Measurements from ENCODE around the gene GABBR1.

Gene GABBR1

DNA sequence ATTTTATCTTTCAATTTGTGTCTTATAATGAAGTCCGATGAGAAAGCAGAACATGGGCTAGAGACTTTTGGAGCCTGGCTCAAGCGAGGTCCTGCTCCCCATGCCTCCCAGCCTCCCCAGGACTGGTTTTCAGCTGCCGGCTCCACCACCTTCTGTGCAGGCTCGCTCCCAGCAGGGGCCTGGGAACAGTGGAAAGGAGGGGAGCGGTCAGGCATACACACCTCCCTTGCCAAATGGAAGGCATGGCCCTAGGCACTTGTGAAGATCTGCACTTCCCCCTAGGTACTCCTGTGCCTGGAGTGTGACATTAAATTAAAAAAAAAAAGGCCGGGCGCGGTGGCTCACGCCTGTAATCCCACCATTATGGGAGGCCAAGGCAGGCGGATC lies 19.2 kb upstream of the GABBR1 start:
- DNase-seq = no peak

DNA sequence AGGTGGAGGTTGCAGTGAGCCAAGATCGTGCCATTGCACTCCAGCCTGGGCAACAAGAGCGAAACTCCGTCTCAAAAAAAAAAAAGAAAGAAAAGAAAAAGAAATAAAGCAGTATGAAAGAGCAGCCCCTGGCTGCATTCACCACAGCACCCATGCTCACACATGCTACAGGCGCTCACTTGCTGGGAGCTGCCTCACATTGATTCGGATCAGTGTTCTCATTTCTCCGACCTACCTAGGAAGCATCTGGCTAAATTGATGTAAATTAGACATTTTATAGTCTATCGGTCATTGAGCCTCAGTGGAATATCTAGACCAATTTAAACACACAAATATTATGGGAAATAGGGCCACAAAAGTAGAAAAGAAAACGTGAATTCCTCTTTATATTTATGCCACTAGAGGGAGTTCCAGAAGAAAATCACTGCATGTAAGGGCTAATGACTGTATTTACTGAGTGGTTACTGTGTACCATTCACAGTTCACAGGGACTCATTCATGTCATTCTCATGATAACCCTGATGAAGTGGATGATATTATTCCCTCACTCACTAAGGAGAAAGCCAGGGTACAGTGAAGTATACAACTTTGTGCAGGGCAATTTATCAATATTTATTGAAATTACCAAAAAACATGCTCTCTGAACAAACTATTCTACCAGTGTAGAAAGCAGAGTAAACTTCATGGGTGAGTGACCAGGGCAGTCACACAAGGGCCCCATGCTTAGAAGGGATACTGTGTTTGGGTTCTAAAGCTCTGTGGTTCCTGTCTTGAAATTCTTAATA lies 18.6 kb upstream of the GABBR1 start:
- DNase-seq = peak; percentile 47

DNA sequence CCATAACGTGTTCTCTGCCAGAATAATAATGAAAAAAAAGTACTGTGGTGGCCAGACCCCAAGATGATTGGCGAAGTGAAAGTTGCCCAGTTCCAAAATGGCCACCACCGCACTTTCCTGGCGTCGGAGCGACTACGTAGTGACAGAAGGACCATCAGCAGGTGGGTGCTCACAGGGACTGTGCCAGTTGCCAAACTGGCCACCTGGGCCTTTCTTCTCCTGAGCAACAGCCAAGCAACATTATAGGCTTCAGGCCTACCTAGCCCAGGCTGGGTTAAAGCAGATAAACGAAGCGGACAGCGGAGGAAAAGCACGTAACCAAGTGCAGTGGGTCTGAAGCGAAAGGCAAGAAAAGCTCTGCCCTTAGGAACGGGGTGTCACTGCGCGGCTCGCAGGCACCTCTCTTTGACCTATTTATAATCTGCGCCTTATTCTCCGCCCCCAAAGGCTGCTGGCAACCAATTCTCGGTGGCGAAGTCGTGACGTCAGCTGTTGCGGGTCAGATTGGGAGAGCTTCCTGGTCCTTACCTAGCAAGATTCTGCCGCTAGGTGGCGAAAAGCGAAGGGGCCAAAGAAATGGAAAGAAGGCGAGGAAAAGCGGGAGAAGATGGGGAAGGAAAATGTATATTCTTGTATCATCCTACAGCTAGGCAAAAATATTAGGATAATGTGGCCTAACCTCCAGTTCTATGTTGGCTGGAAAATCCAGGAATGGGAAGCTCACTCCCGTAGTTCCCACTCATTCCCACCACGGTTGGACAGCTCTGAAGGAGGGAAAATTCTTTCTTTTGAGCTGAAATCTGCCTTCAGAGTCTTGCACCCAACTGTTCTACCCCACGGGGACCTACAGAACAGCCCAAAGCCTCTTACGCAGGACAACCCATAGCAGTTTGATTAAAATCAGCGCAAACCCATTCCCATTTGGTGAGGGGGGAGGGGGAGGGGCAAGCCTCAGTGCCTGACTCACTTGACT lies 17.0 kb upstream of the GABBR1 start:
- peak; percentile 99 for DNase-seq

DNA sequence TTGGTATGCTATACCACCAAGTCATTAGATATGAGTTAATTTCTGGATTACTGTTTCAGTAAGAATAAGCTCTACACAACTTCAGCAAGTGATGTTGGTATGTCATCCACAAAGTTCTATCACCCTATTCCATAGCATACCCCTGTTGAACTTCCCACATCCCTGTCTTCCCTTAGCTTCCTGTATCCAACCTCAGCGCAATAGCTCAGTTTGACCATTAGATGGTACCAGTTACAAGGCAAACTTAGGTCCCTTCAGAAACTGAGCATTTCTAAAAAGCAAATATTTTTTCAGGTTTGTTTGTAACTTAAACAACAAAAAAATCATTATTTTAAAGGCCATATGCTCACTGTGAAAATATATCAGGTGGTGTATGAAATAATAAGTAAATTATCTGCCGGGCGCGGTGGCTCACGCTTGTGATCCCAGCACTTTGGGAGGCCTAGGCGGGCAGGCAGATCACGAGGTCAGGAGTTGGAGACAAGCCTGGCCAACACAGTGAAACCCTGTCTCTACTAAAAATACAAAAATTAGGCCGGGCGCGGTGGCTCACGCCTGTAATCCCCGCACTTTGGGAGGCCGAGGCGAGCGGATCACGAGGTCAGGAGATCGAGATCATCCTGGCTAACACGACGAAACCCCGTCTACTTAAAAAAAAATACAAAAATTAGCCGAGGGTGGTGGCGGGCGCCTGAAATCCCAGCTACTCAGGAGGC lies 15.1 kb upstream of the GABBR1 start:
- peak; percentile 57 for DNase-seq

DNA sequence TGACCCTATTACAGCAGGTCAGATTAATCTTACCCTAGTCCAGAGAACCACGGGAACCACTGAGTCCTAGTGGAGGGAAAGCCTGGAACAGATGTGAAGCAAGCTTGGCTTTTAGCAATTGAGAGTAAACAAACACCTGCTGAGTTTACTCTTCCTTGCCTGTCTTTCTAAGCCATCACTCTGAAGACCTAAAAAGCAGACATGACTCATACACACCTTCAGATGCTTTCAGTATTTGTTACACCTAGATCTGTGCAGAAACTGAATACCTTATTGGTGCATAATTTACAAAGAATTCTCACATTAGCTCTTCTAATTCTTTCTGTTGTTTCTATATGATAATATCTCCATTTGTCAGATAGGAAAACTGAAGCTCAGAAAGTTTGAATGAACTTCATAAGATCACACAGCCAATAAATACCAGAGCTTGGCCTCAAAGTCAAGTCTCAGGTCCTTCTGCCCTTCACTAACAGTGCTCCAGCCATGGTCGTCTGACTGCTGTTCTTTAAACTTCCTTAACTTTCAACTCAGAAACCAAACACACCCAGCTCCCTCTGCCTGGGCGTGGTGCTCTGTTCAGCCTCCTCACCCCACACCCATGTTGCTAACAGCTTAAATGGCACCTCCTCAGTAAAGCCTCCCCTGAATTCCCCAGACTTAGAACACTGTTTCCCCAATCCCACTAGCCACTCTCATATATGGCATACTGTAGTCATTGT lies 8.6 kb upstream of the GABBR1 start:
- DNase-seq = peak; percentile 54

DNA sequence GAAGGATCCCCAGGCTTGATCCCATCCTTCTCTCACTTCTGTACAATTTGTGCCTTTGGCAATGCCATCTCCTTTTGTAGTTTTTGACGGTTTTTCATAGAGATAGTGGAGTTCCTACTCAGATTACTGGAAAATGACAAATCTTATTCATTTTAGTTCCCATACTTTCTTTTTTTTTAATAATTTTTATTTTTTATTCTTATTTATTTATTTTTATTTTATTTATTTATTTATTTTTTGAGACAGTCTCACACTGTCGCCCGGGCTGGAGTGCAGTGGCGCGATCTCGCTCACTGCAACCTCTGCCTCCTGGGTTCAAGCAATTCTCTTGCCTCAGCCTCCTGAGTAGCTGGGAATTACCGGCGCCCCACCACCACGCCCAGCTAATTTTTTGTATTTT lies 4.3 kb upstream of the GABBR1 start:
- DNase-seq = no peak

DNA sequence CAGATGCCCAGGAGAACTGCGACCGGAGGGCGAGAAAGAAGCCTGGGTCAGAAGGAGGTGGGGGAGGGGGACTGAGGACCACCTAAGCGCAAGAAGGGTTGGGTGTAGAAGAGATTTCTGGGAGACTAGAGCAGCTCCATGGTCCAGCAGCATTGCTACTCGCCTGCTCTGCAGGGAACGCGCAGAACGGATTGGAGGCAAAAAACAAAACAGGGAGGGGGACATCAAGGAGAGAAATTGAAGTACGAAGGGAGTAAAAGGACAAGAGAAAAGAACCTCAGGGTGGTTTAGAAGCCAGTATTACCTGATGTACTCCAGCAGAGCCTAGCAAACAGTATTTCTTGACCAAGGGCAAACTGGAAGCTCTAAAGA lies 537 bp upstream of the GABBR1 start:
- no peak for DNase-seq

DNA sequence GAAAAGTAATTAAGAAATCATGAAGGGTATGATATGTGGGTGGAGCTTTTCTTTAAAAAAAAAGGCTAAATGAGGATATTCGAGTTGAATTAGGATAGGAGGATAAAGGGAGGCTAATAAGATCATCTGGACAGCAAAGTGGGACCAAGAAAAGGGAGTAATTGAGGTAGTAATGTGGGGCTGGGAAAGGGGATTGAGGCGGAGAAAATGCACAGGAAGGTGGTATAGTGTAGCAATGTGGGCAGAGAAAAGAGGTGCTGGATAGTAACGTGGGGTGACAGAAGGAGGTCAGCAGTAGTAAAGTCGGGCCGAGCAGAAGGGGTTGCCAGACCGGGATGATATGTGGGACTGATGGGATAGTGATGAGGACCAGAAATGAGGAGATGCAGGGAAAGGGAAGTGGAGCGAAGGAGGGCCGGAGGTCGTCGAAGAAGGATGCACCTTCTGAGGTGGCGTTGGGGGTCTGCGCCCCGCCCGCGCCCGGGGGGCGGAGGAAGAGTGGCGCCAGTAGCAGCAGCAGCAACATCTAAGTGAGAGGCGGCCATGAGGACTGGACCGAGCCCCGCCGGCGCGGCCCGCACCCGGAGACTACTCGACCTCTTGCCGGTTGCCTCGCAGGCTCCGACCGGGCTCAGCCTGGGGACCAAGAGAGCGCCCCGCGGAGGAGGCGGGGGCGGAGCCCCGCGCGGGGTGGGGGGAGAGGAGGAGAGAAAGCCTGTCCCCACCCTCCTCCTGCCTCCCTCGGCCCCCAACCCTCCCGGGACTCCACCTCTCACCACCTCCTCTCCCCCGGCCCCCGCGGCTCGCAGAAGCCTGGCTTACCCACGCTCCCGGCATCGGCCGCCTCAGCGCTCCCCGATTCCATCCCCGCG lies 887 bp downstream of the GABBR1 start:
- DNase-seq = no peak

DNA sequence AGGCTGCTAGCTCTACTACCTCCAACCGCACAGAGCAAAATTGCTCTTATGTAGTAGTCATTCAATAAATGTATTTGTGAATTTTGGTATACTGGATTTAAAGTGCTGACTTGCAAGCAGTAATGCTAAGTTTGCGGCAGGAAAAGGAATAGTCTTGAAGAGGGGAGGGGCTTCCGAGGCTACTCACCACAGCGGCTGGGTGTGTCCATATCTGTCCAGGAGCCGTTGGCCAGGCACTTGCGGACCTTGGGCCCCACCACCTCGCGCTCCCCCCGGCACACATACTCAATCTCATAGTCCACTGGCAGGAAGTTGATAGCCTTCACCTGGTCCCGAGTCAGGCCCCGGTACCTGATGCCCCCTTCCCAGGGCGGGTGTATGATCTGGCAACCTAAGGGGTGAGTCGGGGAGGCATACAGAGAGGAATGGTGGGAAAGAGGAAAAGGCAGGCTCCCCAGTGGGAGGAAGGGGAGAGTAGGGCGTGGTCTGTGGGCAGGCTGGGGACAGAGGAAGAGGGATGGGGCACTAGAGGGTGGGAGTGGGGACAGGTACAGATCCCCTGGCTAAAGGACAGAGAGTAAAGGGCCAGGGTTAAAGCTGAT lies 1.7 kb downstream of the GABBR1 start:
- no peak for DNase-seq

DNA sequence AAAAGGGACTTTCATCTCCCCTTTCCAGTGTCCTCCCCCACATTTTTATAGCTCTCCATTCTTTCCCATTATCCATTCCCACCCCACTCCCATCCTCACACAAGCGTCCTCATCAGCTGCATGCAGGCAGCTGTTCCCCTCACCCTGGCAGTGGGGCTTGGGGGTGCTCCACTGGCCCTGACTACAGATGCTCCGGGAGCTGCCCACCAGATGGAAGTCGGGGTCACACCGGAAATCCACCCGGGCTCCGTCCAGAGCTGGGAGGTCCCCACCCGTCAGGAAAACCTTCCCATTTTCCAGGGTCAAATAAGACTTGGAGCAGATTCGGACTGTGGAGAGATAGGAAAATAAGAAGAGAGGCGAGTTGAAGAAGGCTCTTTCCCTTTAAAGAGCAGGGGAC lies 2.7 kb downstream of the GABBR1 start:
- no peak for DNase-seq

DNA sequence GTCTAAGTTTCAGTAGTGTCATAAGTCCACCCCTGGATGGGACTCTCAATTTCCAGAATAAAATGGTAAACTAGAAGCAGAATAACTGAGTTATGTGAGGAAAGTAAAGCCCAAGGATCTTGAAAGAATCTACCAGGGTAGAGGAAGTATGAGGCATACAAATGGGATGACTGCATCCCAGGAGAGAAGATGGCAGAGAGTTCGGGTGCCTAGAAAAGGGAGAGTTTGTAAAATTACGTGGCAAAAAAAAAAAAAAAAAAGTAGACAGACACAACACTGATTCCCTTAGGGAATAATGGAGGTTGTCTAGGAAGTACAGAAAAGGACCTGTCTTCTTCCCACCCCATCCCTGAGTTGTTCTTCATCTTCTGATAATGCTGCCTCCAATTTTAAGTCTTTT lies 3.4 kb downstream of the GABBR1 start:
- DNase-seq = no peak

DNA sequence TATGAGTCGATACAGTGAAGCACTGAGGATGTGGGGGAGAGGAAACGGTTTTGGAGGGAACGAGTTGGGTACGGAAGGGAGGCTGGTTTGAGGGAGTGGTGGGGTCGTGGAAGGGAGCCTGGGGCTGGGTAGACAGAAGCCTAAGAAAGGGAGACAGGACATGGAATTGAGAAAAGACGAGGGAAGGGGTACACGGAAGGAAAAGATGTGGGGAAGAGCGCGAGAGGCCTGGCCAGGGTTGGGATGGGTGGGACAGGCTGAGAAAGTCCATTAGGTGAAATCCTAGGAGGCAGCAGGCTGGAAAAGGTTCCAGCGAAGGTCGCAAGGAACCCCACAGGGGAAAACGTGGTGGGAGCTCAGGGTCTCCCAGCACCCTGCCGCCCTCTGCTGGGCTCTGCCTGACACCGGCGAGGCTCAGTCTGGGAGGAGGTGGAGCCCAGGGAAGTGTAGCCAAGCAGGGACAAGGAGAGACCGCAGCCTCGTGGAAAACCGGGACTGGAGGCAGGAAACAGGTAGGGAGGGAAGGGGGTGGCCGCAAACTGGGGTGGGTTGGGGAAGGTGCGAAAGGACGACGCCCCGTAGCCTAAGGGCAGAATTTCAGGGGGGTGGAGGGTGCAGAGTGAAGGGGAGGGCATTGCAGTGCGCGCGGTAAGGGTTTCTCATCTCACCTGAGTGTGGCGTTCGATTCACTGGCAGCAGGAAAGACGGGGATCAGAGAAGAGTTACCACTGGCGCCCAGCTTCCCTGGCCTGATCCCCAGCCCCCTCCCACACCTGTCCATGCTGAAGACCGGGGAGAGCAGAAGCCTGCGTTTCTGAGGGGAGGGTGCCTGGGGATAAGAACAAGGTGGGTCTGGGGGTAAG lies 4.3 kb downstream of the GABBR1 start:
- DNase-seq = peak; percentile 33

DNA sequence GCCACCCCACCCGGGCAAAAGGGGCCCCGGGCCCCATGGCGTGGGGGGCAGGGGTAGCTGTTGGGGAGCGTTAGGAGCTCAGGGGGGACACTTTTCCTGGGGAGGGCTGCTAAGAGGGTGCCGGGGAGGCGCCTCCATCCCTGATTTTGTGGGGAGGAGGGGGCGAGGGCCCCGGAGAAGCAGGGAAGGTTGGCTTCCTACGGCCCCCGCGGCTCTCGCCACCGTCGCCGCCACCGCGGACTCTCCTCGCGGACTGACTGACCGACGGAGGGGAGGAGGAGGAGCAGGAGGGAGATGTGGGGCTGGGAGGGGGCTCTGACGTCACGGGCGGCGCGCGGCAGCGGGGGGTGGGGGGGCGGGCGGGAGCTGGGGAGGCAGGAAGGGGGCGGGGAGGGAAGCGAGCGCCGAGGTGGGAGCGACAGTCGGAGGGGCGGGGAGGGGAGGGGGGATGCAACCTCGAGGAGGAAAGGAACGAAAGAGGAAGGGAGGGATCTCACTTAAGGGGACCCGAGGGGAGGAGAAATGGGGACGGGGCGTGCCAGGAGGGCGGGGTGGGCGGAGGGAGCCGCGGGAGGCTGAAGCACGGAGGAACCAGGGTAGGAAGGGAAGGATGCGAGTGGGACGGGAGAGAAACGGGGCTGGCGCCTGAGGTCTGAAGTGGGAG lies 5.1 kb downstream of the GABBR1 start:
- peak; percentile 47 for DNase-seq

DNA sequence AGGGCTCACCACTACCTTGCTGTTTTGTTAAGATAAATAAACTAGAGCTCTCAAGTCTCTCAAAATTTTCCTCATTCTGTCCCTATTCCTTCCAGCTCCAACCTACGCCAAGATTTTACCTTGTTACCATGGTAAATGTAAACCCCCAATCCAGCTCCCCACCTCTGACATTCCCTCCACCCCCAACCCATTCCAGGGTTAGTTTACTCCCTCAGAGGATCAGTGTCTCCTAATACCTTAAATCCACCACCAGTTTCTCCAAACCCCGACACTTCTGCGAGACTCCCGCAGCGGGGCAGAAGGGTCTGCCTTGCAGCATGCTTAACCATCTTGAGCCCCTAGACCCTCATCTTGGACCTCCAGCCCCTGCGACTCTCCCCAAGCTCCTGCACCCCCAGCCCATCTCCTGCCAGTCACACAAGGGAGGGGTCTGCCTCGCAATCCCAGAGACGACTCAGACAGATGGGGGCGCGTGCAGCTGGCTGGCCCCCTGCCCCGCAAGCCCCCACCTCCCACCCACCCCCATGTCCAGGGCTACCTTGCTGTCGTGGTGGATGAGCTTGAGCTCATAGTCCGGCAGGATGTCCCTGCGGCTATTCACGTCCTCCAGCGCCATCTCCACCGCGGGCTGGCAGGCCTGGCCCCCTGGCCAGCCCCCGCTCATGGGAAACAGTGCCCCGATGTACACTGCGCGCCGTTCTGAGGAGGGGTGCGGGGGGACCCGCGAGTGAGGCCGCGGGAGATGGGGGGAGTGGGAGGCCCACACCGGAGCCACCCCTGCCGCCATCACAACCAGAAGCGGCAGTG lies 5.8 kb downstream of the GABBR1 start:
- DNase-seq = no peak

DNA sequence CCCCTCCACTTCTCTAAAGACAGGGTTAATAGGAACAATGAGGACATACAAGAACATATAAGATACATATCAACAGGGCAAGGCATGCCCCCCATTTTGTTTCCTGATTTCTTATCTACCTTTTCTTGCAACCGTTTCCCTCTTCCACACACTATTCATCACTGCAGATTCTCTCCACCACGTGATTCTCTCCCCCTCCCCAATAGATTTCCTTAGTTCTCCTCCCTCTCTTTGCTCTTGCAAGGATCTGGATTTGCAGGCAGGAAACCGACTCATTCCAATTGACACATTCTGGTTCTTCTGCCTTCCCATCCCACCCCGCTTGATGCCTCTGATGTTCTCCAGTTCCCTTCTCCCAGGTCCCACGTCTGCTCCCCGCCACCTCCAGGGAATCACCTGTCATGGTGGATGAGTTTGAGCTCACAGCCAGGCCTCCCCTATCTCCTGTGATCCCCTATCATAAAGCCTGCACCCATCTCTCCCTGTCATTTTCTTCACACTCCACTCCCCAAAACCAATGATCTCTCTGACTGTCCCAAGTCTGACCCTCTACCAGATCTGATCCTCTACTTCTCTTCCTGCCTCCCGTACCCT lies 7.5 kb downstream of the GABBR1 start:
- DNase-seq = no peak

DNA sequence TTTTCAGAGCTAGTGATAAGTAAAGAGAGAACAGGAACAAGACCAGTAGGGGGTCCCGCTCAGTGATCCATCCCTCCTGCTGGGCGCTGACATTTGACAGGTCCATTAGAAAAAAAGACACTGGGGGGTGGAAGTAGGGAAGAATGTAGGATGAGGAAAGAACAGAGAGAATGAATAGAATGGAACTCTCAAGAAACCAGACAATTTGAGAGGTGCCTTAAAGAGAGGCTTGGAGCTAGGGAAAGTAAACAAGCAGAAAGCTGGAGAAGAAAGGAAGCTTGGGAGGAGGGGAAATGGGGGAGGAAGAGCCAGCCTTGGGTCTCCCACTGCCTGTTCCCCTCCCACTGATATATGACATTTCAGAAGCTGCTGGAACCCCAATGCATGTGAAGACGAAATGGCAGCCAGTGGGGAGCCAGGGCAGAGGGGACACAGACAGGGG lies 8.4 kb downstream of the GABBR1 start:
- DNase-seq = no peak

DNA sequence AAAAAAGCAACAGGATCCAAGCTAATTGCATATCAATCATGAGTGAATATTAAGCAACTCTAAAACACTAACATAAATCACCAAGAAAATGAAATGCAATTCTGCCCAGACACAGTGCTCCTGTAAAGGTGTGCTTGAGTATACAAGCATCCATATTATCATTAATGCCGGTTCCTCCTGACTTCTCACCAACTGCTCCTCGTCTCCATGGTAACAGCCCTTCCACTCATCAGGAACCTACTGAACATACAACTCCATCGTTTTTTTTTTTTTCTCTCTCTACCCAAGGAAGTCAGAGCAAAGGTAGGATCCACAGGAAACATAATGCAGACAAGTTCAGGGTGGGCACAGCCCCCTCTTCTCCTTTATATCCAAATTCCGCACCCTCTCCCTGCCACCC lies 12.4 kb downstream of the GABBR1 start:
- DNase-seq = no peak

DNA sequence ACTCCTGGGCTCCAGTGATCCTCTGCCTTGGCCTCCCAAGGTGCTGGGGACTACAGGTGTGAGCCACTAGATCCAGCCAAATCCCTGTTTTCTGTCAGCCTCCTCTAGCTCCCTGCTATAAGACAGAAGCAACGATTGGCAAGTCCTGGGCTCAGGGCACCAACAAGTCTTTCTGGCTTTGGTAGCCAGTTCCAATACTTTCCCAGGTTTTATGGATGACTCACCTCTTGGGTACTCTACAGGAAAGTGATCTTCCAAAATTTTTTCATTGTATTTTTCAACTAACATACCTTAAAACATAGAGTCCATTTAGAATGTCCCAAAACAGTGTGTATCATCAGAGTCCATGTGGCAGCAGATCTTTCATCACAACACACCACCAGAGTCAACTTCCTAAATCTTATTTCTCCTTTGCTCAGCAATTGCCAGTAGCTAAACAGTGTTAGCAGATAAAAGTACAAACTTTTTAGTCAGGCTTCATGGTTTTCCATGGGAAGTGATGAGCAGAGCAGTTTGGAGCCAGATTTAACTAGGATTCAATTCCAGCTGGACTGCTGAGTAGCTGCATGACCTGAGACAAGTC lies 13.3 kb downstream of the GABBR1 start:
- DNase-seq = peak; percentile 44

All from inflammatory macrophage treated with lipopolysaccharide for 4 hours (primary cell).